Keratinocyte (primary cell): ENCODE measurements around the gene SYPL1. TPM values are rescaled to one million over a fixed set of nuclear protein-coding genes. Genes with fewer than 3 reads are reported as not detected.

ENCODE experiments used
- DNase-seq: peaks from one replicate; pipeline ENCODE4 v3.0.0-alpha.2; 2011; ENCODE audit warnings: low read depth, missing footprints, low spot score
- FAIRE-seq: peaks from 2 replicates; lab custom pipeline; 2011; peaks lifted over from hg19 to GRCh38; lab: Jason Lieb, UNC
- H2AFZ ChIP-seq: 2 replicates; pipeline ENCODE4 v1.6.0; 2012; ENCODE audit warnings: low read length, control low read depth, inconsistent platforms; ENCODE audit not compliant: control insufficient read depth
- H3K27ac ChIP-seq: 2 replicates; pipeline ENCODE4 v1.5.1; 2011; ENCODE audit warnings: low read length; ENCODE audit not compliant: control insufficient read depth, insufficient read depth
- H3K27me3 ChIP-seq: 3 replicates; pipeline ENCODE4 v1.6.0; 2011; ENCODE audit warnings: low read length; ENCODE audit not compliant: control insufficient read depth, insufficient read depth; ENCODE audit errors: extremely low read depth
- H3K36me3 ChIP-seq, 2 experiments: 2 replicates in 1 of 2; 3 replicates in 1 of 2; pipeline ENCODE4 v1.5.1; 2011; ENCODE audit warnings: low read length in 2 of 2, mild to moderate bottlenecking in 1 of 2; ENCODE audit not compliant: control insufficient read depth in 2 of 2, insufficient read depth in 2 of 2; ENCODE audit errors: extremely low read depth in 1 of 2
- H3K4me1 ChIP-seq: 3 replicates; pipeline ENCODE4 v1.5.1; 2011; ENCODE audit warnings: low read length; ENCODE audit not compliant: control insufficient read depth, insufficient read depth; ENCODE audit errors: extremely low read depth
- H3K4me2 ChIP-seq: 3 replicates; pipeline ENCODE4 v1.6.0; 2011; ENCODE audit warnings: low read depth, low read length; ENCODE audit not compliant: control insufficient read depth, insufficient read depth; ENCODE audit errors: extremely low read depth
- H3K4me3 ChIP-seq, 3 experiments: fragments of 200-600 bp in 1 of 3; sonication (generic) in 1 of 3; 2 replicates in 2 of 3; 3 replicates in 1 of 3; pipeline ENCODE4 v1.5.1; 2011 to 2016; ENCODE audit warnings: low read length in 3 of 3, mild to moderate bottlenecking in 3 of 3, control low read depth in 2 of 3, inconsistent platforms in 1 of 3, low read depth in 1 of 3, mixed read lengths in 1 of 3, mixed run types in 1 of 3, moderate library complexity in 1 of 3; ENCODE audit not compliant: control insufficient read depth in 2 of 3, insufficient read depth in 2 of 3; ENCODE audit errors: extremely low read depth in 1 of 3
- H3K79me2 ChIP-seq: 2 replicates; pipeline ENCODE4 v1.6.0; 2012; ENCODE audit warnings: low read length; ENCODE audit not compliant: control insufficient read depth, insufficient read depth
- H3K9ac ChIP-seq: 3 replicates; pipeline ENCODE4 v1.6.0; 2011; ENCODE audit warnings: low read length; ENCODE audit not compliant: control insufficient read depth, insufficient read depth; ENCODE audit errors: extremely low read depth
- H3K9me1 ChIP-seq: 3 replicates; pipeline ENCODE4 v1.6.0; 2011; ENCODE audit warnings: low read length; ENCODE audit not compliant: control insufficient read depth, insufficient read depth; ENCODE audit errors: extremely low read depth
- H3K9me3 ChIP-seq: 2 replicates; pipeline ENCODE4 v1.5.1; 2012; ENCODE audit warnings: low read depth, low read length; ENCODE audit not compliant: control insufficient read depth
- H4K20me1 ChIP-seq: 3 replicates; pipeline ENCODE4 v1.6.0; 2011; ENCODE audit warnings: low read length; ENCODE audit not compliant: control insufficient read depth, insufficient read depth; ENCODE audit errors: extremely low read depth
- EZH2 ChIP-seq: IDR thresholded peaks from one replicate; pipeline ENCODE4 v1.6.1; 2012; ENCODE audit warnings: inconsistent platforms, mild to moderate bottlenecking, low read length, moderate library complexity
- dilution Hi-C: fragments of 300-500 bp; cut with MboI; formaldehyde crosslinking; loops from one replicate; pipeline ENCODE4 v1.7.0; 2020; ENCODE audit warnings: low sequenced_read_pairs; ENCODE audit not compliant: extremely low pct_ligation_motif_present
- polyA plus RNA-seq, 5 experiments: library from polyadenylated mRNA; depleted of rRNA in 3 of 5; stranded (reverse) in 3 of 5; stranded (forward) in 1 of 5; unstranded in 1 of 5; fragments of >200 nt; gene quantifications; 1 replicate in 1 of 5; 2 replicates in 3 of 5; 3 replicates in 1 of 5; pipeline versions ENCODE4 v1.2.1 to v1.2.3, GENCODE V29; 2011 to 2012; ENCODE audit warnings: missing spikeins in 2 of 5, low read depth in 1 of 5, low replicate concordance in 1 of 5
- TF ChIP-seq, protein P1 (sequence below), 3 experiments: IDR thresholded peaks in 1 of 3; conservative IDR thresholded peaks in 1 of 3; optimal IDR thresholded peaks in 1 of 3; 2 replicates in 2 of 3; 3 replicates in 1 of 3; pipeline versions ENCODE3 to v1.5.1; 2011; ENCODE audit warnings: low read length in 3 of 3, mild to moderate bottlenecking in 3 of 3, moderate library complexity in 2 of 3, control low read depth in 1 of 3, inconsistent platforms in 1 of 3; ENCODE audit not compliant: insufficient read depth in 2 of 3; ENCODE audit errors: extremely low read depth in 1 of 3

Gene SYPL1
- polyA plus RNA-seq, 1 donor (not counting 4 experiments of a cell fraction or from before 2014, with no cell fraction given): 254 TPM

DNA sequence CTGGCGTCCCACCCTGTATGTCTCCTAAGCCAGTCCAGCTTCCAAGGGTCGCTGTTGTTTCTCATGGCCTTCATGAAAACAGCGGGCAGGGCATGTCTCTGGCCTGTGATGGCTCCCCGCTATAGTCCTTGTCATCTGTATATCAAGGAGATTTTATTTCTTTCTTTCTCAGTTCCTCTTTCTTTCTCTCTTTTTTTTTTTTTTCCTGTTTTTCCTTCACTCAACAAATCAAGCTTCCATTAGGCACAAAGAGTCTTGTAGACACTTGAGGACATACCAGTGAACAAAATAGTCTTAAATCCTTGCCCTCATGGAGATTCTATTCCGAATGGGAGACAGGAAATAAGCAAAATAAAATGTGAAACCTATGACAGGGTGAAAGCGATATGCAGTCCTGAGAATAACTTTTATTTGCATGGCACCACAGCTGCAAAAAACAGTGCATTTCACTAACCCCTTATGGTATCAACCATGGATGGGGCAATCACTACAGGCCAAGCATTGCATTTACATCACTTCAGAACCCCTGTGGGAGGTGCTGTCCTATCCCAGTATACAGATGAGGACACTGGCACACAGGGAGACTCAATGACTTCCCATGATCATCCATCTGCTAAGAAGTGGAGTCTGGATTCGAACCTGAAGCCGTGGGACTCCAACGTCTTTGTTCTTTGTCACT, 50.7 kb downstream of the SYPL1 start:
- H3K4me3 ChIP-seq: no peak overlapping the region
- TF ChIP-seq, protein P1, sequence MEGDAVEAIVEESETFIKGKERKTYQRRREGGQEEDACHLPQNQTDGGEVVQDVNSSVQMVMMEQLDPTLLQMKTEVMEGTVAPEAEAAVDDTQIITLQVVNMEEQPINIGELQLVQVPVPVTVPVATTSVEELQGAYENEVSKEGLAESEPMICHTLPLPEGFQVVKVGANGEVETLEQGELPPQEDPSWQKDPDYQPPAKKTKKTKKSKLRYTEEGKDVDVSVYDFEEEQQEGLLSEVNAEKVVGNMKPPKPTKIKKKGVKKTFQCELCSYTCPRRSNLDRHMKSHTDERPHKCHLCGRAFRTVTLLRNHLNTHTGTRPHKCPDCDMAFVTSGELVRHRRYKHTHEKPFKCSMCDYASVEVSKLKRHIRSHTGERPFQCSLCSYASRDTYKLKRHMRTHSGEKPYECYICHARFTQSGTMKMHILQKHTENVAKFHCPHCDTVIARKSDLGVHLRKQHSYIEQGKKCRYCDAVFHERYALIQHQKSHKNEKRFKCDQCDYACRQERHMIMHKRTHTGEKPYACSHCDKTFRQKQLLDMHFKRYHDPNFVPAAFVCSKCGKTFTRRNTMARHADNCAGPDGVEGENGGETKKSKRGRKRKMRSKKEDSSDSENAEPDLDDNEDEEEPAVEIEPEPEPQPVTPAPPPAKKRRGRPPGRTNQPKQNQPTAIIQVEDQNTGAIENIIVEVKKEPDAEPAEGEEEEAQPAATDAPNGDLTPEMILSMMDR (optimal IDR thresholded peaks at IDR 0.05 in 1 of 3, IDR thresholded peaks at IDR 0.05 in 1 of 3, conservative IDR thresholded peaks at IDR 0.05 in 1 of 3; ENCODE audit: extremely low read depth in 1 of 3, insufficient read depth in 2 of 3, low read length in 3 of 3): no peak
- TF ChIP-seq EZH2: no peak
- H4K20me1 ChIP-seq: no peaks in the 10 kb centered on the region
- no peak for FAIRE-seq
- dilution Hi-C loops: no loop called here
- no peak for DNase-seq
- H3K27me3 ChIP-seq: no peaks in the 10 kb centered on the region
- peak overlapping the region; percentile 83 for H3K27ac ChIP-seq
- peak overlapping the region; percentile 64 for H3K4me2 ChIP-seq
- no peaks in the 10 kb centered on the region for H3K79me2 ChIP-seq
- H2AFZ ChIP-seq: no peak overlapping the region
- no peaks in the 10 kb centered on the region for H3K9me3 ChIP-seq
- no peak overlapping the region for H3K9ac ChIP-seq
- H3K4me1 ChIP-seq: peaks cover 85% of the 10 kb centered on the region
- H3K36me3 ChIP-seq: no peaks in the 10 kb centered on the region
- H3K9me1 ChIP-seq: no peaks in the 10 kb centered on the region

DNA sequence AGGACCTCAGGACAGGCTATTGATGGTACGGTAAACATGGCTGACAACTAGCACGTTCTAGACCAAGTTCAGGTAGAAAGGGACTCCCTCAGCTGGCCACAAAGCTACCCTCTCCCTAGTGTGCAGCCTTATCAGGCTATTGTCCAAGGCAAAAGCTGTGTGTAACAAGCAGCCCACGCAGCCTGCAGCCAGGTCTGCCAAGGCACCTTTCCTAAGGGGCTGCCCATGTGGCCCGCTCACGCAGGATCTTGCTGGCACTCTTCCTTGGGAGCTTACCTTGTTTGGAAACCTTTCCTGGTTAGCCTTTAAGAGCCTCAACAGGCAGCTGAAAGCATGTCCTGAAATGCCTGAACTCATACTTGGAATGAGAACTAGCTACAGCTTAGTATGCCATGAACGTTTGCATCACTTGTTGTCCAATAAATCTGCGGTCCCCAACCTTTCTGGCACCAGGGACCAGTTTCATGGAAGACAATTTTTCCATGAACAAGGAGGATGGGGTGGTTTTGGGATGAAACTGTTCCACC, 51.7 kb downstream of the SYPL1 start:
- Histone ChIP-seq H3K4me1 (peaks cover 78% of the 10 kb centered on the region), H3K9ac (no peak overlapping the region), H3K27me3 (no peaks in the 10 kb centered on the region), H3K79me2 (no peaks in the 10 kb centered on the region), H2AFZ (peak overlapping the region; percentile 66), H3K36me3 (no peaks in the 10 kb centered on the region), H3K4me2 (no peak overlapping the region), H3K27ac (no peak overlapping the region), H3K9me3 (no peaks in the 10 kb centered on the region), H4K20me1 (no peaks in the 10 kb centered on the region), H3K9me1 (no peaks in the 10 kb centered on the region), H3K4me3 (no peak overlapping the region)
- dilution Hi-C loops: no loop called here
- no peak for DNase-seq
- FAIRE-seq: no peak
- TF ChIP-seq, protein P1 (optimal IDR thresholded peaks at IDR 0.05 in 1 of 3, IDR thresholded peaks at IDR 0.05 in 1 of 3, conservative IDR thresholded peaks at IDR 0.05 in 1 of 3; ENCODE audit: extremely low read depth in 1 of 3, insufficient read depth in 2 of 3, low read length in 3 of 3): no peak
- no peak for TF ChIP-seq EZH2
